ENCODE data around the gene WNK4.
"Not testable (repeated sequence)": the region's sequence is repeated elsewhere in the genome, so short reads cannot be mapped to it uniquely, and the experiment has no call there.

Gene WNK4

GRCh38 chr17:42779936-42780850 lies at the start of gene WNK4:
Gene WNK4 (plus strand): TSS chr17:42780610. CDS start chr17:42780699, 89 bp downstream.
- peak within 1 kb of the TSS; percentile 43 for H3K4me3 ChIP-seq (ENCODE audit: low read depth, low read length)

GRCh38 chr17:42740699-42741098 lies 39.7 kb upstream of the WNK4 start:
- H3K4me3 ChIP-seq (ENCODE audit: low read depth, low read length), result no peak overlapping the region

DNA sequence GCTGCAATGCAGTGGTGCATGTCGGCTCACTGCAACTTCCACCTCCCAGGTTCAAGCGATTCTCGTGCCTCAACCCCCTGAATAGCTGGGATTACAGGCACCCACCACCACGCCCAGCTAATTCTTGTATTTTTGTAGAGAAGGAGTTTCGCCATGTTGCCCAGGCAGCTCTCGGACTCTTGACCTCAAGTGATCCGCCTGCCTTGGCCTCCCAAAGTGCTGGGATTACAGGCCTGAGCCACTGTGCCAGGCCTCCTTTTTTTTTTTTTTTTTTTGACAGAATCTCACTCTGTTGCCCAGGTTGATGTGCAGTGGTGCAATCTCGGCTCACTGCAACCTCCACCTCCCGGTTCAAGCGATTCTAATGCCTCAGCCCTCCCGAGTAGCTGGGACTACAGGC lies 37.5 kb upstream of the WNK4 start:
- not testable (repeated sequence) for H3K4me3 ChIP-seq (ENCODE audit: low read depth, low read length)

GRCh38 chr17:42743595-42744282 lies 36.7 kb upstream of the WNK4 start:
- H3K4me3 ChIP-seq (ENCODE audit: low read depth, low read length), result peak overlapping the region; percentile 58

DNA sequence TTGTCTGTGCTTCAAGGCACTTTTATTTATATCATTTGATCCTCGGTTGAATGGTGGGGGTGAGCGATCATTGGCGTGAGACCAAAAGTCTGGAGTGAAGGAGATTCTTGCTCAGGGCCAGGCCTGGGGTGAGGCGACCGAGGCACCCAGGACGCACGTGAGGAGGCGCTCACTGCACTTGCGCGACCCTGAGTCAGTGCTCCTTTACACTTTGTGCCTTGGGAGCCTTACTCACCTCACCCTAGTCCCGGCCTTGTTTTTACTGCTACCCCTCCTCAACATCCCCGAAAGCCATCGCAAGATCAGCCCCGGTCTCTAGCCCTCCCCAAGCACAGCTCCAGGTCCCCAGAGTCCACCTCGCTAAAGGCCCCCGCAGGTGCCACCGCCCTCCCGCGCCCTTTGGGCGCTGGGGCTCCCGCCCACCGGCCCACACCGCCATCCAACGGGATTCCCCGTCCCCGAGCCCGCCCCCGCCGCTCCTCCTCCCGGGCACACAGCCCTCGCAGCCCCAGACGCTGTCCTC lies 36.1 kb upstream of the WNK4 start:
- peak overlapping the region; percentile 58 for H3K4me3 ChIP-seq (ENCODE audit: low read depth, low read length)

- peak within 1 kb of the TSS; percentile 58 for H3K4me3 ChIP-seq (ENCODE audit: low read depth, low read length)
These were observed 35.4 kb upstream of the WNK4 start, which contains the start of gene EZH1 for GRCh38 chr17:42744806-42745617. Gene EZH1 (minus strand): TSS chr17:42745040. CDS start chr17:42728941, 16,099 bp downstream.

DNA sequence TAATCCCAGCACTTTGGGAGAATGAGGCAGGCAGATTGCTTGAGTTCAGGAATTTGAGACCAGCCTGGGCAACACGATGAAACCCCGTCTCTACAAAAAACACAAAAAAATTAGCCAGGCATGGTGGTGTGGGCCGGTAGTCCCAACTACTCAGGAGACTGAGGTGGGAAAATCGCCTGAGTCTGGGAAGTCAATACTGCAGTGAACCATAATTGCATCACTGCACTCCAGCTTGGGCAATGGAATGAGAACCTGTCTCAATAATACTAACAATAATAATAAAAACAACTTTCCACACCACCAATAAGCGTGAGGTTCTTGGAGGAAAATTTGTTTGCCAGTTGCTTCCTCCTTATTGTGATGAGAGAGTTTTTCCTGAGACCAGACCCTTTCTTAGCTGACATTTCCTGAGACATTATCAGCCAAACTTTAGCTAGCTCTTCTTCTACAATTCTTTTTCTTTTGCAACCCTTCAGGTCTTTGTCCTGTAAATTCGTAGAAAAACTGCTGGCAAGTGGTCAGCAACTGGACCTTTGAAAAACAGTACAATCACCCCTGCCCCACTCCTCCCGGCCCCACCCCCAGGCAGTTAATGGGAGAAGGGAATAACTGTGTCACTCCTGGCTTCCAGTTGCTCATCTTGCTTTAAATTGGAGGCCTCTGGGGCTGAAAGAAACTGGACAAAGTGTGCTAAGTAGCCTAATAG lies 32.1 kb upstream of the WNK4 start:
- no peak overlapping the region for H3K4me3 ChIP-seq (ENCODE audit: low read depth, low read length)

DNA sequence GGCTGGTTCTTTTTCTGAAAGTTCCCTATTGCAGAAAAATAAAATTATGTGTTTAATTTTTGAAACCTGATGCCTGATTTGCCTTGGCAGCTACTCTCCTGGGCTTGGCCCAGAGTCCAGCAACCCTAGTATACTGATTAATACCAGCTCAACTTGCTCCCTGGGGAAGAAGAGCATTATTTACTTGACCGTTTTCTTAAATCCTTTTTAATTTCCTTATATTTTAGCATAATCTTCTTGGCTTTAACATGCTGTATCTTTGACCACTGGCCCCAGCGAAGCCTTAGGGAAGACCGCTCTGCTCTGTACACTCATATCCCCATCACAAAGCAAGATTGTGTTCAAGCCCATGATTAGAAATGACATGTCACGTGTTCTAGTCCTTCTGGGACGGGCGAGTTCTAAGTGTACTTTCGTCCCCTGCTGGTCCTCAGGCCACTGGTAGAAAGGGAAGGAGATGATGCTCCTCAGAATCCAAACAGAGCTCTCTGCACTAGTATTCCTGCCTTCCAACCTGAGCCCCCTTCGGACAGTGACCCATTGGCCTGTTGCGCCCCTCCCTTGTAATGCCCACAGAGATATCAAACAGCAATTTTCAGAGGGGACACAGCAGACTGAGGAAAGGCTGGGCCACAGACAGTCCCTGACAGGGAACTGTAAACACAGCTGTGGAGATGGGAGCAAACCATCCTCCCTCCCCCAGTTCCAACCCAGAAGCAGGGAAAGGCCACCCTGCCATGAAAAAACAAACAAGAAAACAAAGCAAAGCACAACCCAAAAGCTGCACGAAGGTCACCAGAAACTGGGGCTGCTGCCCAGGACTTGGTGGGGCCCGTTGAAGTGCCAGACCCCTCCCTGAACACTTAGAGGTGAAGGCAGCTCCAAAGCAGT lies 31.3 kb upstream of the WNK4 start:
- no peak overlapping the region for H3K4me3 ChIP-seq (ENCODE audit: low read depth, low read length)

DNA sequence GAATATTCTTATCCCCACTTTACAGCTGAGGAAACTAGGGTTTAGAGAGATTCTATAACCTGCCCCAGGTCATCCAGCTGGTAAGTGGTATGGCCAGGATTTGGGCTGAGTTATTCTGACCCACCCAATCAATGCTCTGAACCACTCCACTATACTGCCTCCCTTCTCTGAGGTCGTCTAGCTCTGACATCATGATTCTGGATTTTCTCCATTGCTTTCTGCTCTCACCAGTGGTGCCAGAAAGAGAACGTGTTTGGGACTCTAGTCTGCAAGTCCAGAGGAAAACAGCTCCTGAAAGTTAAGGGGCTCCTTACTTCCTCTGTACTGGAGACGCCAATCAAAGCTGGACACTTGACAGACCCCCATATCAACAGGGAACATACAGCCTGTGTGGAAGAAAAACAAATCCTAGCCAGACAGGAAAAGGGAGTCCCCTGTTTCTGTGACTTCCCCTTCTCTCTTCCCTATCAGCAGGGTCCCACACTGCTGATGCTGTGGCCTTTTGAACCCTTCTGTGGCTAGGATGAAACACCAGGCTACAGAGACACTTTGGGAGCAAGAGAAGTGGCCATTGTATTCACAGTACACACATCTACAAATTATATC lies 29.6 kb upstream of the WNK4 start:
- no peak overlapping the region for H3K4me3 ChIP-seq (ENCODE audit: low read depth, low read length)

DNA sequence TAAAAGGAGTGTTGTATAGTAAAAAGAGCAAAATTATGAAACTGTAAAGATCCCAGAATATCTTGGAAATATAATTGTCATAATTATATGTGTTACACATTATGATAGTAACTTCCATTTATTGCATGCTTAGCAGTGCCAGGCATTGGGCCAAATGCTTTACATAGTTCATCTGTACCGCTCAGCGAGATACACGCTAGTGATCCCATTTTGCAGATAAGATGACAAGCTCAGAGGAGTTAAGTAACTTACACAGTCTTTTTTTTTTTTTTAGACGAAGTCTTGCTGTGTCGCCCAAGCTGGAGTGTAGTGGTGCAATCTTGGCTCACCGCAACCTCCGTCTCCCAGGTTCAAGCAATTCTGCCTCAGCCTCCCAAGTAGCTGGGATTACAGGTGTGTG lies 28.8 kb upstream of the WNK4 start:
- no peak overlapping the region for H3K4me3 ChIP-seq (ENCODE audit: low read depth, low read length)

DNA sequence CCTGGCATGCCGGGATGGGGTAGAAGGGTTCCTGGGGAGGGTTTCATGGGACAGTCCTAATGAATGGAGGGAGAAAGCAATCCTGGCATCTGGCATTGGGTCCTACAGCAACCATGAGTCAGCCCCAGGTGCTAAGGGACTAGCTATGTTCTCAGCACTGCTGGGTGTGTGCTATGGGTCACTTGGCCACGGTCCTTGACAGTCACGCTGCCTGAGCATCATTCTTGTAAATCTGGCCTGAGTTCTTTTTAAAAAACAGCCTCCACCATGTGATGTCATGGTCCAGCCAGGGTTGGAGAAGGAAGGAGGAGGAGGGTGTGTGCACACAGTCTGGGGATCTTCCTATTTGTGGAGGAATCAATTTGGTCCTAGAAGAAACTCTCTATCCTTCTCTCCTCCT lies 25.6 kb upstream of the WNK4 start:
- H3K4me3 ChIP-seq (ENCODE audit: low read depth, low read length), result no peak overlapping the region

GRCh38 chr17:42759982-42760651 lies 20.3 kb upstream of the WNK4 start:
- peak overlapping the region; percentile 41 for H3K4me3 ChIP-seq (ENCODE audit: low read depth, low read length)

DNA sequence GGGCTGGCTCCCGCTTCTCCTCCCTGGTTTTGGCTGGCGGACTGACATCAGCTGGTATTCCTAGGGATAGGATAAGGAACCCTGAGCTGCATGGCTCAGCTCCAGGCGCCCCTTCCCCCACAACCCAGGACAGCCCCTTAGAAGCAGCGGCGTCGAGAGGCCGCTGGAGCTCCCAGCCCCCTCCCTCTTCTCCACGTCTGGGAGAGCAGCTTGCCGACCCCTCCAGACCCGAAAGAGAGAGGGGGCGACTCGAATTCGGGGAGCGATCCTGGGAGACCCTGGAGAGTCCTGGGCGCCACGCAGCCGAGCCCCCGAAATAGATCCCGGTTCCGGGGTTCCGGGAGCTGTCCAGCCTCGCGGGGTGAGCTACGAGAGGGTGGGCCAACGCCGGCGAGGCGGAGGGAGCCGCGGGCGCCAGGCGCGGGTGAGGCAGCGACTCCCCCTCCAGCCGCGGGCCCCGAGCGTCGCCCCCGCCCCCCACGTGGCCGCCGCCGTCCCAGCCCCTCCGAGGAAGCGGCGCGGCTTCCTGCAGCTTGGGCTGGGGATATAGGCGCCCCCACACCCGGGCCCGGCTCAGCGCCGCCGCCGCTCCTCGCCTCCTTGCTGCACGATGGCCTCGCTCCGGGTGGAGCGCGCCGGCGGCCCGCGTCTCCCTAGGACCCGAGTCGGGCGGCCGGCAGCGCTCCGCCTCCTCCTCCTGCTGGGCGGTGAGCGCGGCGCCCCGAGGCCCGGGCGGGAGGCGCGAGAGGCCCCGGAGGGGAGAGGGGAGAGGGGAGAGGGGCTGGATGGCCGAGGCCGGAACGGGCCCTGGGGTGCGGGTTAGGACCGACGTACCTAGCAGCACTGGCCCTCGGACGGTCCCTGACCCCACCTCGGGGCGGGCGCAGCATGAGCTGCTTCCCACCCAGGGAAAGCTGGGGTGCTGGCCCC lies 19.5 kb upstream of the WNK4 start, which contains the start of gene RAMP2:
Gene RAMP2 (plus strand): TSS at position 576 of the 930 bp plus-strand sequence. CDS start 35 bp downstream, at position 611.
- H3K4me3 ChIP-seq (ENCODE audit: low read depth, low read length), result peak within 1 kb of the TSS; percentile 41

GRCh38 chr17:42761638-42762037 lies 18.8 kb upstream of the WNK4 start:
- H3K4me3 ChIP-seq (ENCODE audit: low read depth, low read length), result no peak overlapping the region

DNA sequence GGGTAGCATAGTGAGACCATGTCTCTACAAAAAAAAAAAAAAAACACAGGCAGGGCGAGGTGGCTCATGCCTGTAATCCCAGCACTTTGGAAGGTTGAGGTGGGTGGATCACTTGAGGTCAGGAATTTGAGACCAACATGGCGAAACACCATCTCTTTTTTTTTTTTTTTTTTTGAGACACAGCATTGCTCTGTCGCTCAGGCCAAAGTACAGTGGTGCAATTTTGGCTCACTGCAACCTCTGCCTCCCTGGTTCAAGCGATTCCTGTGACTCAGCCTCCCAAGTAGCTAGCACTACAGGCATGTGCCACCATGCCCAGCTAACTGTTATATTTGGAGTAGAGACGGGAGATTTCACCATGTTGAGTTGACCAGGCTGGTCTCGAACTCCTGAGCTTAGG lies 14.3 kb upstream of the WNK4 start:
- H3K4me3 ChIP-seq (ENCODE audit: low read depth, low read length), result no peak overlapping the region

DNA sequence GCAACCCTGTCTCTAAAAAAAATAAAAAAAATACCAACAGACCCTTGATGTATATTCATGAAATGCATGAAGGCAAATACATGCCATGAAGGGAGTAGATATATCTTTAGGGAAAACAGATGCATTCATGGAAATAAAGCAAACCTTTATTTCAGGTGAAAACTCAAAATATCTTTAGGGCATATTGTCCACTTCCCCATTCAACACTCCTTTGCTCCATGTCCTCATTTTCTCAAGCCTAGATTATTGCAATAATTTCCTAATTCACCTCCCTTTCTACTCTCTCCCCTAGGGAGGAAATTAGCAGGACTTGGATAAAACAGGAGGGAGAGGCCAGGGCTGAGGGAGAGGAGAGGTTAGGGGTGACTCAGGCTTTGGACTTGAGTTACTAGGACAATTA lies 12.9 kb upstream of the WNK4 start:
- H3K4me3 ChIP-seq (ENCODE audit: low read depth, low read length), result no peak overlapping the region

DNA sequence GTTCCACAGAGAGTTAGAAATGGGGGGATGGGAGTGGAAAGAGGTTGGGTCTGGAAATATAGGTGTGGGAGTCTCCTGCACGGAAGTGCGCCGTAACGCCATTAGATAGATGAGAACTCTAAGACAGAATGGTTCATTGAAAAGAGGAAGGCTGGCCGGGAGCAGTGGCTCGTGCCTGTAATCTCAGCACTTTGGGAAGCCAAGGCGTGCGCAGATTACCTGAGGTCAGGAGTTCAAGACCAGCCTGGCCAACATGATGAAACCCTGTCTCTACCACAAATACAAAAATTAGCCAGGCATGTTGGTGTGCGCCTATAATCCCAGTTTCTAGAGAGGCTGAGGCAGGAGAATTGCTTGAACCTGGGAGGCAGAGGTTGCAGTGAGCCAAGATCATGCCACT lies 12.4 kb upstream of the WNK4 start:
- not testable (repeated sequence) for H3K4me3 ChIP-seq (ENCODE audit: low read depth, low read length)

Measured in iPS-11a (cell line).